ENCODE data around the gene CCL11. TPM values are rescaled to one million over a fixed set of nuclear protein-coding genes. Genes with fewer than 3 reads are reported as not detected.

CCL11 gene
- total RNA-seq = not detected

GRCh38 chr17:34285286-34285792, at the start of gene CCL11:
CCL11 (plus strand) TSS chr17:34285742; CDS start chr17:34285809, 67 bp downstream.
- ATAC-seq (no peak), DNase-seq (ENCODE audit: low spot score) (no peak)

GRCh38 chr17:34236281-34236892, 49.2 kb upstream of the CCL11 start:
- no peak for DNase-seq (ENCODE audit: low spot score)
- no peak for ATAC-seq

DNA sequence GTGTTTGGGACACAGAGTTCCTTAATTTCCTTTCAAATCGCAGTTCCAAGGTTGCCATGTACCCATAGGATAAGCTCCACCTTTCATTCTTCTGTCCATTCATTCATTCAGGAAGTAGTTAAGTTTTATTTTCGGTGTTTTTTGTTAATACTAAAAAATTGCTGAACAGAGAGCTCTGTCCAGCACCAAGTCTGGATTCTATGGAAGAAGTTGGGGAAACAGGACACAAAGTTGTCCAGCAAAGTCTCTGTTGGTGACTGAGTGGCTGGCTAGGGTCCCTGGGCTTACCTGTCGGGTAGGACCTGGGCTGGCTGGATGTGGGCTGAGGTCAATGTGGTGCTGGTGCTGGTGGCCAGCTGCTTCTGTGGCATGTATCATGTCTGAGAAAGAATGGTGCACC, 48.1 kb upstream of the CCL11 start:
- no peak for DNase-seq (ENCODE audit: low spot score)
- no peak for ATAC-seq

DNA sequence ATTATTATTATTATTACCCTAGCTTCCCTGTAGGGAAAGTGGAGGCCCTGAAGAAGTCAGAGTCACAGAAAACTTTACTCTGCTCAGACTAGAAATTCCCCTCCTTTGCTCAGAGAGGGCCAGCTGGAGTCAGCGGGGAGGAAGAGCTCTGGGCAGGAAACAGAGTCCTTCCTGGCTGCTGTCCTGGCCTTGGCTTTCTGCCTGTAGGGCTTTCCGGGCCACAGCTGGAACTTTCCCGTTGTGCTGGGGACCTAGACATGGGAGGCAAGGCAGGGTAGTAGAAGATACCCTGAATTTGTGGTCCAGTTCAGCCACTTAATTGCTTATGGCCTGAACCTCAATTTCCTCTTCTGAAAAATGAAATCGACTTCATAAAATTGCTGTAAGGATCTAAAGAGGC, 44.5 kb upstream of the CCL11 start:
- DNase-seq (ENCODE audit: low spot score) = no peak
- peak; percentile 67 for ATAC-seq

DNA sequence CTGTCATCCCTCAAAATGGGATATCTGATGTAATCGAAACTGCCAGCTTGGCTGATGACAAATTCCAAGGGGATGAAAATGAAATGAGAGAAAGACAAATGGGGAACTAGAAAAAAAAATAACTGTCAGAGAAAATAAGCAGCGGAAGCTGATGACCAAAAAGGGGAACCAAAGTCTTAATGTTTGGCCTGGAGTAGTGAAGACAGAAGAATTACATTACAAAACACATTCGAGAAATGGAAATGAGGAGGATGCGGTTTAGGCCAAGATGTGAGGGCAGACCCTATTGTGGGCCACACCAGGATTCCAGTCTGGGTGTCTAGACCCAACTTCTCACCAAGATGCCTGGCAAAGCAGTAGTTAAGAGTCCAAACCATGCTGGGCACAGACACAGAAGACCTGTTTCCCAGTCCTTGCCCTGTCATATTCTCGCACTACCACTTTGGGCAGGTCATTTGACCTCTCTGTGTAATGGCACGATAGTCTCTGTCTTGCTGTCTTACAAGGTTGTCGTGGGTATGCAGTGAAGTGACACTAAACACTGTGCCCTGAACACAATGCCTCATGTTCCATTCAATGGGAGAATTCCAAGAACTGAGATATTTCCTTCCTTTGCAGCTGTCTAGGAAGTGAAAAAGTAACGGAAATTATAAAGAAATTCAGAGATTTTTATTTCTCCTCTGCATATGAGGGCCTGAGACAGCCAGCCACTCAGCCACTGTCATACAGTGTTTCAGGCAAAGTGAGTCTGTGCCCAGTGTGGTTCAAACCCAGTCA, 42.8 kb upstream of the CCL11 start:
- no peak for ATAC-seq
- DNase-seq (ENCODE audit: low spot score) = no peak

GRCh38 chr17:34243364-34244320, 41.9 kb upstream of the CCL11 start:
- DNase-seq (ENCODE audit: low spot score) = no peak
- no peak for ATAC-seq

DNA sequence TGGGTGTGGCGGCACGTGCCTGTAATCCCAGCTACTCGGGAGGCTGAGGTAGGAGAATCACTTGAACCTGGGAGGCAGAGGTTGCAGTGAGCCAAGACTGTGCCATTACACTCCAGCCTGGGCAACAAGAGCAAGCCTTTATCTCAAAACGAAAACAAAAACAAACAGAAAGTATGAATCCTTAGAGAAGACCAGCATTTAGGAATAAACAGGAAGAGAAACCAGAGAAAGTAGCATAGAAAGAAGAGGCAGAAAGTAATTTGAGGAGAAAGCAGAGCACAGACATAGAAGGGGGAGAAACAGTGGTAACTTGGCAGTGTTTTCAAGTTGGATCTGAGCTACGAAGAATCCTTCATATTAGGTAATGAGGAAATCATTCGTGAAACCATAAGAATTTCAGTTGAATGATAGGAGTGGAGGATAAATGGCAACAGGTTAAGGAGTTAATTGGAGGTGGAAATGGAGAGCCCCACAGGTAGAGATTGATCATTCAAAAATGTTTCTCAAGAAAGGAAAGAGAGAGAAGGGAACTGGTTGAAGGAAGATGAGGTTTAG, 40.1 kb upstream of the CCL11 start:
- ATAC-seq = no peak
- DNase-seq (ENCODE audit: low spot score) = no peak

- DNase-seq (ENCODE audit: low spot score) (no peak), ATAC-seq (peak; percentile 29)
These were observed 39.1 kb upstream of the CCL11 start for GRCh38 chr17:34246446-34246845.

DNA sequence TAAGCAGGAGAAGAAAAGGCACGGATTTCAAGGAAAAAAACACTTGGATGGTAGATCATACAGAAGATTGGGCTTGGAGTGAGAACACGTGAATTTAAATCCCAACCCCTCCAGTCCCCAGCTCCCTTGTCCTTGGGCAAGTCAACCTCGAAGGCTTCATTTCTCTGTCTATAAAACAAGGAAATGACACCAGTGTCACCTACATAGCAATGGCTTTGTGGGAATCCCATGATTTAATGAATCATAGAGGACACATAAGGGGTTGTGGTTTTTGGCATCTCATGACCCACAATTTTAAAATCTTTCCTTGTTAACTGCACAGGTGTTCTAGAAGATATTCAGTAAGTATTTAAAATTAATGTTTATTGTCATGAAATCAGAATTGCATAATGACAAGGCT, 38.7 kb upstream of the CCL11 start:
- ATAC-seq (no peak), DNase-seq (ENCODE audit: low spot score) (no peak)

DNA sequence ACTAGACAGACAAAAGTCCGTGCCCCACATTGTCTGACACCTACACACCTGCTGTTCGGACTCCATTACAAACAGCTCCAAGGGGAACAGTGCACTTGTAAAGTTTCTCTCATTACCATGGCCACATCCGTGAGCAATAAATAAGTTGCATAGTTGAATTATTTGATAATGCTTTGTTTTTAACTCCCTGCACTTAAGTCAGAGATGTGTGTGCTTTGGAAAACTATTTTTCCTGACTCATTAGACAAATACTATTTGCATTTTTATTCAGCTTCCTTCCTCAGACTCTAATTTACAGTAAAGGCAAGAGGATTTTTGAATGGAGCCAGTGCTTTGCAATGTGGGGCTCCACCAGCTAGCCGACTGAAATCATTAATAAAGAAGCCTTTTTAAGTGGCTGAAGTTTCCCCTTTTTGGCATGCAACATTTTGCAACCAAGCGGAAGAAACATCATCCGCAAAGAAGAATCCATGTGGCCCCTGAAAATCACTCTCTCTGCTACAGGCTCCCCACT, 37.0 kb upstream of the CCL11 start:
- no peak for DNase-seq (ENCODE audit: low spot score)
- no peak for ATAC-seq

DNA sequence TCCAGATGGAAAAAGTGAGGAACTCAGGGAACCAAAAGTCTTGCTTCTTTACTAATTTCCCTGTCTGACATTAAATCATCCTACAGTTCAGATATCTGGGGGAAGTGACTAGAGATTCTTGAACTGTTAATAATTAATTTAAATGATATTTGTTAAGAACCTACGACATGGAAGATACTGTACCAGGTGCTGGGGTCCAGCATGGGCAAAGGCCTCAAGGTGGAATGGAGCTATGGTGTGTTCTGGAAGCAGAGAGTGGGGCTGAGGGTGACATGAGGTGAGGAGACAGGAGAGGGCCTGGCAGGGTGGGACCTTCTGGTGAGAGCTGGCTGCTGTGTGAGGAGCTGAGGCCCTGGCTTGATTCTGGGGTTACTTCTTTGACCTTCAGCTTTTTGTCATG, 36.5 kb upstream of the CCL11 start:
- no peak for DNase-seq (ENCODE audit: low spot score)
- ATAC-seq = no peak

DNA sequence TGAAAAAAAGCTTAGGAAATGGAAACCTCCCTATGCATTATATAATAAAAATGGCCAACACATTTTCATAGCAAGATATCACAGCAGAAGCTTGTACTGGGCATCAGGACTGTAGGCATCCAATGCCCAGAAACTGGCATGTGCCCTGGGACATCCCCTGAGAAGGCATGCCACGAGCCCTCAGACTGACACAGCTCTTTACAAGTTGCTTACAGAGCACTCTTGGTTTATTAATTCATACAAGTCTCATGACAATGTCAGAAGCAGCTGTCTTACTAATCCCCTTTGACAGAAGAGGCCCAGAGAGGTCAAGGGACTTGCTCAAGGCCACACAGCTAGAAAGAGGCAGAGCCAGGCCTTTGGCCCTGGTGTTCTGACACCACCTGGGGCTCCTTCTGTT, 36.1 kb upstream of the CCL11 start:
- no peak for DNase-seq (ENCODE audit: low spot score)
- ATAC-seq = no peak

DNA sequence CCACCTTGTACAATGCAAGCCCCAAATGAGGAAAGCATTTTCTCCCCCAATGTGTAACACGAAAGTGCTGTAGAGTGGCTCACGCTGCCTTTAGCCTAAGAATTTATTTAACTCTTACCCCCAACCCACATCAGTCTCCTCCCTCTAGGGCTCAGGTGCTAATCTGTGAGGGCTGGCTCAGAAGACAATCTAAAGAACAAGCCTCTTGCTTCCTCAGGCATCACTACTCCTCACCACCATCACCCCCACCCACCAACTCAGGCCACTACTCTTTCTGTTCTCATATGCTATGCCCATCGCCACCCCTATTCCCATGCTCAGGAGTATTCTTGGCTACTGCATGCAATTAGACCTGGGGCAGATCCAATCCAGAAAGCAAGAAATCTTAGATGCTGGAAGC, 34.4 kb upstream of the CCL11 start:
- DNase-seq (ENCODE audit: low spot score) (no peak), ATAC-seq (no peak)

- ATAC-seq (no peak), DNase-seq (ENCODE audit: low spot score) (no peak)
These were observed 33.5 kb upstream of the CCL11 start for GRCh38 chr17:34252095-34252443.

DNA sequence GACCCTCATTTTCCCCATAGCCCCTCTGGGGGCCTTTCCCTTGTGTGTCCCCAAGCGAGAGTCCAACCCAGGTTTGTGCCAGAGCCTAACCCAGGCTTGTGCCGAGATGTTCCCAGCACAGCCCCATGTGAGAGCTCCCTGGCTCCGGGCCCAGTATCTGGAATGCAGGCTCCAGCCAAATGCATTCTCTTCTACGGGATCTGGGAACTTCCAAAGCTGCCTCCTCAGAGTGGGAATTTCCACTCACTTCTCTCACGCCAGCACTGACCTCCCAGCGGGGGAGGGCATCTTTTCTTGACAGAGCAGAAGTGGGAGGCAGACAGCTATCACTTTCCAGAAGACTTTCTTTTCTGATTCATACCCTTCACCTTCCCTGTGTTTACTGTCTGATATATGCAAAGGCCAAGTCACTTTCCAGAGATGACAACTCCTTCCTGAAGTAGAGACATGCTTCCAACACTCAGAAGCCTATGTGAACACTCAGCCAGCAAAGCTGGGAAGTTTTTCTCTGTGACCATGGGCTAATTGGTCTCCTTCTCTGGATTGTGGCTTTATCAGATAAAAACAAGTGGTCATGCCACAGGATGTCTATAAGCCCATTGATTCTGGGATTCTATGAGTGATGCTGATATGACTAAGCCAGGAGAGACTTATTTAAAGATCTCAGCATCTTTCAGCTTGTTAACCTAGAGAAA, 33.0 kb upstream of the CCL11 start:
- peak; percentile 82 for ATAC-seq
- peak; percentile 81 for DNase-seq (ENCODE audit: low spot score)

GRCh38 chr17:34253139-34253525, 32.4 kb upstream of the CCL11 start:
- ATAC-seq = no peak
- no peak for DNase-seq (ENCODE audit: low spot score)

- DNase-seq (ENCODE audit: low spot score) (no peak), ATAC-seq (no peak)
These were observed 31.4 kb upstream of the CCL11 start for GRCh38 chr17:34254146-34254545.

- peak; percentile 65 for ATAC-seq
- no peak for DNase-seq (ENCODE audit: low spot score)
These were observed 30.7 kb upstream of the CCL11 start, which contains the start of gene CCL2 for GRCh38 chr17:34254651-34255380. CCL2 (plus strand) TSS chr17:34255285; CDS start chr17:34255350, 65 bp downstream.

GRCh38 chr17:34255381-34255732, 30.2 kb upstream of the CCL11 start:
- ATAC-seq = no peak
- DNase-seq (ENCODE audit: low spot score) = no peak

DNA sequence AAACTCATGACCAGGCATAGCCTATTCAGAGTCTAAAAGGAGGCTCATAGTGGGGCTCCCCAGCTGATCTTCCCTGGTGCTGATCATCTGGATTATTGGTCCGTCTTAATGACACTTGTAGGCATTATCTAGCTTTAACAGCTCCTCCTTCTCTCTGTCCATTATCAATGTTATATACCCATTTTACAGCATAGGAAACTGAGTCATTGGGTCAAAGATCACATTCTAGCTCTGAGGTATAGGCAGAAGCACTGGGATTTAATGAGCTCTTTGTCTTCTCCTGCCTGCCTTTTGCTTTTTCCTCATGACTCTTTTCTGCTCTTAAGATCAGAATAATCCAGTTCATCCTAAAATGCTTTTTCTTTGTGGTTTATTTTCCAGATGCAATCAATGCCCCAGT, 29.7 kb upstream of the CCL11 start:
- no peak for ATAC-seq

More for the DNA sequence above, 29.7 kb upstream of the CCL11 start:
- no peak for DNase-seq (ENCODE audit: low spot score)

Measured in left lobe of liver (tissue), 2 donors.